Fibroblast of skin of scalp (primary cell): ENCODE results near the gene ISYNA1. TPM values are rescaled to one million over a fixed set of nuclear protein-coding genes. Genes with fewer than 3 reads are reported as not detected.

Experiments
- DNase-seq: peaks from one replicate; pipeline ENCODE4 v3.0.0-alpha.2; 2013
- polyA plus RNA-seq, 2 experiments: library from polyadenylated mRNA; unstranded; fragments of 120-200 nt; gene quantifications; one replicate each; pipeline ENCODE4 v1.2.1, GENCODE V29; 2013; ENCODE audit not compliant: insufficient read length in 2 of 2

ISYNA1 gene
- polyA plus RNA-seq (2013, experiment 1 of 2; ENCODE audit: insufficient read length): 49.9 TPM
- 49.8 TPM for polyA plus RNA-seq (2013, experiment 2 of 2; ENCODE audit: insufficient read length)

- DNase-seq: peak; percentile 52
These were observed at the start of gene ISYNA1 for GRCh38 chr19:18437491-18438330. ISYNA1 (minus strand) TSS chr19:18438133; CDS start chr19:18437979, 154 bp downstream.

DNA sequence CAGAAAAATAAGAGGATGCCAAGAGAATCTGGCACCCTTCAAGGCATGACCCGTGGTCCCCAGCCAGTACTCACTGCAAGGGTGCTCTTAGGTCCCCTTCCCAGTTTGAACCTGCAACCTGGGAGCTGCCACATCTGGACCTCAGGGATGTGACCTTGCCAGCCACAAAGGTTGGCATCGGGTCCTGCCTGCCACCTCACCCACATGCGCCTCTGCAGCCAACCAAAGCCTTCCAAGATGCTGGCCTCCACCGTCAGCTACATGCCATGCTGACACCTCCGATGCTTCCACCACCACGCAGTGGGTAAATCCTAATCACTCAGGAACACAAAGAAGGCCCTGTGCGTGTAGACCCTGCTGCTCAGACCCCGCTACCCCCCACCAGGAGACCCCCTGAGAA, 48.8 kb upstream of the ISYNA1 start:
- DNase-seq: no peak

DNA sequence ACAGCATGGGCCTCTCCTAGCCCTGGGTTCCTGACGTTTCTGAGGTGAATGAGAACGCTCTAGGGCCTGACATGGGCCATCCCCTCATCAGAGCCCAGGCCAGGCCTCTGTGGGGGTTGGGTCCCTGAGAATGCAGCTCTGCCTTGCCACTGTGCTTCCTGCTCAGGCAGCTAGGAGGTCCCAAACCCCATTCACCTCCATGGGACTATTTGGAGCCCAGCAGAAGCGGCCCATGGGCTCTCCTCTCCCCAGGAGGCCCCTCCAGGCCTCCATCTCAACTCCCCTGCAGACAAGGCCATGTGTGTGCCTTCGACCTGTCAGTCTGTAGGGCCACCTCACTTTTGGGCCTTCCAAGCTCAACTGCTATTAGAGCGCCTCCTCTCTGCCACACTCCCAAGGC, 47.1 kb upstream of the ISYNA1 start:
- no peak for DNase-seq

DNA sequence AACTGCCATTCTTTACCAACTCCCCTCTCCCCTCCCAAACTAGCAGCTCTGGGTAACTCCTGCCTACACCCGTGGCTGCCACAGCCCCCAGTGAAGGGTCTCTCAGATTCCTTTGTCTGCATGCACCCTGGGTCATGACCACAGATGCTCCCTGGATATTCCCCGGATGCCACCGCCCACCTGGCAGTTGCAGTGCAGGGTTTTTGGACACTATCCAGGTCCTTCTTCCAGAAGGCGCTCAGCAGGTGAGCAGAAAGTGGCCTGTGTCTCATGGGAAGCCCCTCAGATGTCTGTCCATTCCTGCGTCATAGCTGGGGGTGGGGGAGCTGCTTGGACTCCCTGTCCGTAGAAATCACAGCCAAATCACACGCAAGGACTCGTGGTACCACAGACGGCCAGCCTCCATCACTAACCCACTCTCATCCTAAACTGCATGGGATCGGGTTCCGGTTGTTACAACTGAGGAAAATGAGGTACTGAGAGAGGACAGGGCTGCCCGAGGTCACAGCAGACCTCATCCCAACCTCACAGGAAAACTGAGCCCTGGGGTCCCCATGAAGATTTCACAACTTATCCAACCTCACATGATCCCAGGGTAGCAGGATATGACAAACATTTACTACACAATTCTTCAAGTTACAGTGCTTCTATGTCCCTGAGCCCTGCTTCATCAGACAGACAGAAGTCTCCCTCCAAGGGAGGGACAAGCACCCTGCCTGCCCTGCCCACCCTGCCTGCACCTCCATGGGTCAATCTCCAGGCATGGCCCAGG, 45.4 kb upstream of the ISYNA1 start:
- no peak for DNase-seq

- no peak for DNase-seq
These were observed 43.7 kb upstream of the ISYNA1 start for GRCh38 chr19:18481505-18482222.

GRCh38 chr19:18480006-18480691, 42.2 kb upstream of the ISYNA1 start:
- DNase-seq: peak; percentile 44

DNA sequence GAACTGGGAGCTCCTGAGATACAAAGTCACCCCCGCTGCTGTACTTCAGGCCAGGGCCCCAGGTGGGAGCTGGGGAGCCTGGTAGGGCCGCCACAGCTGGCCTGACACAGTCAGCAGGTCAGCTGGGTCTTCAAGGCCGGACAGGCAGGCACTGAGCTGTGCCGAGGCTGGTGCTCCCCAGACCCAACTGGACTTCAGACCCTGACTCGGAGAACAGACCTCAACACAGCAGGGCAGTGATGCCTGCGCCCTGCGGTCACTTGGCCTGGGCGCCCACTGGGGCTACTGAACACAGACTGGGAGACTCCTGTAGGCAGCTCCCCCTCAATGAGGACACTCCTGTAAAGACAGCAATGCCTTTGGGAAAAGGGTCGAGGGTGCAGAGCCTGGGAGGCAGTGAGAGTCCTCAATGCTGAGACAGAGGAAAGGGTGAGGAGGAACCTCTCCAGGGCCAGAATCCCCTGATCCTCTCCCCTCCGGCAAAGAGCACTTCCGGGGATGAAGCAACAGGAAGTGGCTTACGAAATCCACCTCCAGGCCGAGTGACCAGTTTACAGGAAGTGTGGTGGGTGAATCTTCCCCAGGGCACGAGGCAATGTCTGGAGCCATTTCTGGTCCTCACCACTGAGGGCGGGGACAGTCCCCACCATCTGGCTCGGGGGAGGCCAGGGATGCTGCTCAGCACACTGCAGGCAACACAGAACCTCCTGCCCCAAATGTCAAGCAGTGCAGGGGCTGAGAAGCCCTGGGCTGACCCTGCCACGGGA, 40.8 kb upstream of the ISYNA1 start:
- DNase-seq: peak; percentile 86

DNA sequence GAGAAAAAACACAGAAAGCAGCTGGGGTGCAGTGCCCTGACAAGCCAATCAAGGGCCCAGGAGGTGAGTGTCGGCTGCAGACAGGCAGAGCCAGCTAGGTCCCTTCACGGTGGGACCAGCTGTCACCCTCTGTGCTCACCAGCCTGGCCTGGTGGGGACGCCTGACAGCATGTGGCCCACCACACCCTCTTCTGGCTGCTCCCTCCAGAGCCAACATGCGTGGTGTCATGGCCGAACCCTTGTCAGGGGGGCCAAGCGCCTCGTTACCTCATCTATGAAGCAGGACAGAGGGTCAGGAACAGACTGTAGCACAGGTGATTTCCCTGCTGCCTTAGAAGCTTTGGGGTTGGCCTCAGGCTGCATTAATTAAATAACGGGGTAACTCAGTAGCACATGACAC, 40.0 kb upstream of the ISYNA1 start:
- DNase-seq: no peak

DNA sequence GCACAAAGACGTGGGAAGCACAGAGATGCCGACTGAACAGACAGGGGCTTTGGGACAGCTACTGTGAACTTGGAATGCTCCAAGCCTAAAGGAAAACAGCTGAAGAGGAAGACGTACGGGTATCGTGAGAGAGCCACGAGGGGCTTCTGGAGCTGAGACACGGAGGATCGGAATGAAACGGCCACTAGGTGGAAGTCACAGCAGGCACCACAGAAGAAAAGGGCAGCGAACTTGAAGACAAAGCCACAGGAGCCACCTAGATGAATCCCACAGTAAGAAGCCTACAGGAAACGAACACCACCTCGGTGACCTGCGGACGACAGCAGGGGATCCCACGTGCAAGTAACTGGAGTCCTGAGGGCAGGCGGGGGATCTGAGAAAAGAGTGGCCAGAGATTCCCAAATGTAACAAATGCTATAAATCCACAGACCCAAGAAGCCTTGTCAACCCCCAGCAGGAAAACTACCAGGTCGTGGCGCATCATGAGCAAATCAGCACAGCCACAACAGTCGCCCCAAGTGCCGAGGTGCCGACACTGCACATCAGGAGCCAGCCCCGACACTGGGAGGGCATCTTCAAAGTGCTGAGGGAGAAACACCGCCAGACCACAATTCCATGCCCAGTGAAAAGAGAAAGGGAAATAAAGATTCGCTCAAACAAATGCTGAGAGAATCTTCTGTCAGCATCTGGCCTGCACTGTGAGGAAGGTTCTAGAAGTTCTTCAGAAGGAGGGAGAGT, 39.3 kb upstream of the ISYNA1 start:
- no peak for DNase-seq

DNA sequence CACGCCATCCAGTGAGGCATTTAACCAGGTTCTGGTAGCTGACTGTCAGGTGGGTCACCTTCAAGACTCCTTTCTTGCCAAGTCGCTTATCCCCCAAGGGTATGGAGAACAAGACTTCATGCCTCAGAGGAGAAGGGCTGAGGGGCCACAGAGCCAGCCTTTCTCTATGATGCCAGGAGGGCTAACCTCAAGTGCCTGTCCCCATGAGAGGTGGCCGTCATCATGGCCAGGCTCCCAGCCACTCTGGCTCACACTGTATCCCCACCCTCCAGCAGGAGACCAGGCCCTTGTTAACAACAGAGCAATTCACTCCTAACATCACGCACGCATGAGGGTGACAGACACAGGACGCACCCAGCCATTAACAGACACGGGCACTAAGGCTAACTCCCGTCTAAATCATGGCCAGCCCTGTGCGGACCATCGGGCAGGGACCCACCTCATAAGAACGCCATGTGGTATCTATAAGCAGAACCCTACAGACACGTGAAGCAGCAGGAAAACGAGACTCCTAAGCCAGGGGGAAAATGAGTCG, 38.6 kb upstream of the ISYNA1 start:
- no peak for DNase-seq

DNA sequence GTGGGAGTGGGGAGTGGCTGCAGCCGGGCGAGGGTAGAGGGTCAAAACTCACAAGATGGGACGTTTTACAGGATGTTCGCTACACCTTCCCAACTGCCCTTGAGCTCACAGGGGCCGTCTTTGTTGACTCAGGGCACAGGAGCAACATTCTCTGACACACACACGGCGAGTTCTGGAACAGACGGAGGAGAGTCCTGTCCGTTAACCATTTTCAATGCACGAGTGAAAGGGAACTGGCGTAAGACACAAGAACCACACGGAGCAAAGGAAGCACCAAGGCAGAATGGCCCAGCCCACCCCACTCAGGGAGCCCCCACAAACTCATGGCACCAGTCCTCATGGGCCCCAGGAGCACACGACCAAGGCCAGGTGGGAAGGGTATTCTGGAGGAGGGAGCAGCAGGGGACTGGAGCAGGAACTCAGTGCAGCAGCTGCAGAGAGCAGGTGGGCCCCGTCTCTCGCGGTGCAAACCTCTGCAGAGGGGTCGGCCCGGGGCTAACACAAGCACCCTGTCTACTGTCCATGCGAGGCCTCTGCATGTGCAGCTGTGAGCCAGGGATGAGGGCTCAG, 37.9 kb upstream of the ISYNA1 start:
- no peak for DNase-seq

DNA sequence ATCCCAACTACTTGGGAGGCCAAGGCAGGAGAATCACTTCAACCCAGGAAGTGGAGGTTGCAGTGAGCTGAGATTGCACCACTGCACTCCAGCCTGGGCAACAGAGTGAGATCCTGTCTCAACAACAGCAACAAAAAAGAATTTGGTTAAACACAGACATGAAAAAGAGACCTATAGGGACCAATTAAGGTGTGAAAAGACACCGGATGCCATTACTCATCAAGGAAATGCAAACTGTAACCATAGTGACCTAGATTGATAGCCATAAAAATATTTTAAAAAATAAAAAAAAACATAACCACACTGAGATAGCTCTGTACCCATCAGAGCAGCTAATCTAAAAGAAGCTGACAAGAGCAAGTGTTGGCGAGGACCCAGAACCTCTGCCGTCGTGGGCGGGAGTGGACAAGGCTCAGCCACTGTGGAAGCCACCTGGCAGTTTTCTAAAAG, 37.1 kb upstream of the ISYNA1 start:
- no peak for DNase-seq

DNA sequence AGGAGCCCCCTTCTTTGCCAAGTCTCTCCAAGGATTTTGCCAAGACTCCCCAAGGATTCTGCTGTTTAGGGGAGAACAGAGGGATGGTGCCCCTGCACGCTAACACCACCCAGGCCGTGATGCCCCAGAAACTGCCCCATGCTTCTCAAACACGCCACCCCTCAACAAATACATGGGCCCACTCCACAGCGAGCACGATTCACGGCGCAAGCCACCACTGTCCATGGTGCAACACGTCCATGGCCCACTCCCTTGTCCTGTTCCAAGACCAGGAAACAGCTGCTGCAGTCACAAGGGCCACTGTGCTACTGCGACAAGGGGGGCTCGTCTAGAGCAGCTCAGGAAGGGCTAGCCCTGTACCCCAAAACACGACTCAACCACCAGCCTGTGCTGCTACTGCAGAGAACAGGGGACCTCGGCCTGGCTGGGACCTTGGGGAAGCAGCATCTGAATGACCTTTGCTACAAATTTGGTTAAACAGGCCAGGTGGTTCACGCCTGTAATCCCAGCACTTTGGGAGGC, 36.5 kb upstream of the ISYNA1 start:
- no peak for DNase-seq

DNA sequence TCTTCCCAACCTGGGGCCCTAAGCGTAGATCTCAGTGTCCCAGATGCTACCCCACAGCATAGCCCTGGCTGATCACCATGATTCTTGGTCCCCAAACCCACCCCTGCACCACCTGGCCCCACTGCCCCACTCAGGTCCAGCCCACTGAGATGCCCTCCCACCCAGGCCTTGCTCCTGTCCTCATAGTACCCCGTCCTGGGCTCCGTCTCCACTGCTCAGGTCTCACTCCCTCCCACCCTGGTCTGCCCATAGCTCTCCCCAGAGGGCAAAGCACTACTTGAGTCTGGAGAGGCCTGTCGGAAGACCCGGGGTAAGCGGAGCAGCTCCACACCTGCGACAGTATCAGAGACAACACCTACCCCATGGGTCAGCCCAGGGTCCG, 35.8 kb upstream of the ISYNA1 start:
- no peak for DNase-seq

DNA sequence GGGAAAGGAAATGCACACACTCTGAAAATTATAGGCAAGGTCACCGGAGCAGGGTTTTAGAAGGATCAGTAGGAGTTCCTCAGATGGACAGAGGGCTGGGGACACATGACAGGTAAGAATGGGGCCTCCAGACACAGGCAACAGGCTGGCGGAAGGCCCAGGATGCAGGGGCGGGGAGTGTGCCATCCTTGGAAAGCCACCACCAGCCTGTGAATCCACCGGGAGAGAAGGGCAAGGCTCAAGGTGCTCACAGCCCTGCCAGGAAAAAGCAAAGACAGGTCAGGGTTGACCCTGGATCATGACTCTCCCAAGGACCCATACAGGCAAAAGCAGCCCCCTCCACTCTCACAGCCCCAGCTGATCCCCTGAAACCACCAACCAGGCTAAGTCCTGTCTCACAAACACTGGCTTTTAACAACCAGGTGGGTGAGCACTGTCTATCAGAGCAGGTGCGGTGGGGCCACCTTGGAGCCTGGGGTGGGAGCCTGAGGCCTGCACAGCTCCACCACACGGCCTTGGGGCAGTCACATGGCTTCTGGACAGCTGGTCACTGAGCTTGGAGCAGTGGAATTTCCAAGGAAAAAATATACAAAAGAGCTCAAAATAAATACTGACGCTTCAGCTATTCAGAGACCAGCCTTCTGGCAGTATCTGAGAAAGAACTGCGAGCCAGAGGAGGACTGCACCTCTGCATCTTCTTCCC, 35.2 kb upstream of the ISYNA1 start:
- DNase-seq: no peak

- DNase-seq: no peak
These were observed 32.9 kb upstream of the ISYNA1 start for GRCh38 chr19:18470787-18471186.

DNA sequence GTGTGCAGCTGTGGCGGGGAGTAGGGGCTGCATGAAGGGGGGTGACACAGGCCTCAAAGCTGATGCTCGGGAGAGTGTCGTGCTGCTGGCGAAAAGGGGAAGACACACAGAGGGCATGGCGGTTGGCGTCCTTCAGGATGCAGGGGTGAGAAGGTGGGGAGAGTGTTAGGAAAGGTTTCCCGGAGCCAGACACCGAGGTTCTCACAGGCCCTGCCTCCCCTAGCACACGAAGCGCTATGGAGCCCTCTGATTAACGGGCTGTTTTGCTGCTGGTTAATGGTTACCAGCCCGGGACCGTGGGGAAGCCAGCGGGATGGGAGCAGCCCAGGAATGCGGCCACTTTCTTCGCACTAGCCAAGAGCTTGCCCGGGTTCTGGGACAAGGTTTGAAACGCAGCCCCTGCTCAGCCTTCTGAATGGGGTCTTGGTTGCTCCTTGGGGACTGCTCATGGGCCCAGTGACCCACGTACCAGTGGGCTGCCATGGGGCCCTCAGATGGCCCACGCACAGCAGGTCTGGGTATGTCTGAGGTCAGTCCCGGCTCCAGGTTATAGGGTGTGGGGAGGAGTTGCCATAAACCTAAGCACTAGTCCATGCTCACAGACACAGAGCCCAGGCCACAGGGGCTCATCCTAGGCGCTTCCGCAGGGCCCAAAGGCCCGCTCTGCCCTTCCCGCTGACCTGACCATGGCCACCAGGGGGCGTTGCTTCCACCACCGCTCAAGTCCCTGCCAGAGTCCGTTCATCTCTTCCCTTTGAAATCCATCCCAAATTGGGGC, 31.3 kb upstream of the ISYNA1 start:
- peak; percentile 68 for DNase-seq

GRCh38 chr19:18468517-18468916, 30.6 kb upstream of the ISYNA1 start:
- no peak for DNase-seq
